ENCODE data around the gene TINAGL1.

Gene TINAGL1

DNA sequence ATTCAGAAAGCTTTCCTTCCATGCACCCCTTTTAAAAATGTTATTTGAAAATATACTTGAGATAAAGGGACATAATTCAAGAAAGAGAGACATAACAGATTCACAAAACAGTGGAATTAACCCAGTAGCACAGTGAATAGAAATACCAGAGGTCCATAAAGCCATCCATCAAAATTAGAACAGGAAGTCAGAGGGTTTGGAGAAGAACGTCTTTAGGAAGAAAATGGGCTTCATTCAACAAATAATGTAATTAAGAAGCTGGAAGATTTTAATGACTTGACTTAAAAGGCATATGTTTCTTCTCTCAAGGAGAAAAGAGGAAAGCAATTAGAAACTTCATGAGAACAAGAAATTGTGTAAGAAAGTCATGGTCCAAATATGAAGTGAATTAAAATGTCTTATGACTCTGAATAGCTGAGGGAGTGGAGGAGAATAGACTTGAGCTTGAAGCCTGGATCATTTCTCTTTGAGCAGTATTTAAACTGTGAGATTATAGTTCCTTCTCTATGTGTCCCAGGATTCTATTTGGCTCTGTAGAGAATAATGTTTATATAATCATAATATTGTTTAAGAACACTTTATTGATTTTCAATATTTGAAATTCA lies 33.3 kb downstream of the TINAGL1 start:
- no peak for DNase-seq

DNA sequence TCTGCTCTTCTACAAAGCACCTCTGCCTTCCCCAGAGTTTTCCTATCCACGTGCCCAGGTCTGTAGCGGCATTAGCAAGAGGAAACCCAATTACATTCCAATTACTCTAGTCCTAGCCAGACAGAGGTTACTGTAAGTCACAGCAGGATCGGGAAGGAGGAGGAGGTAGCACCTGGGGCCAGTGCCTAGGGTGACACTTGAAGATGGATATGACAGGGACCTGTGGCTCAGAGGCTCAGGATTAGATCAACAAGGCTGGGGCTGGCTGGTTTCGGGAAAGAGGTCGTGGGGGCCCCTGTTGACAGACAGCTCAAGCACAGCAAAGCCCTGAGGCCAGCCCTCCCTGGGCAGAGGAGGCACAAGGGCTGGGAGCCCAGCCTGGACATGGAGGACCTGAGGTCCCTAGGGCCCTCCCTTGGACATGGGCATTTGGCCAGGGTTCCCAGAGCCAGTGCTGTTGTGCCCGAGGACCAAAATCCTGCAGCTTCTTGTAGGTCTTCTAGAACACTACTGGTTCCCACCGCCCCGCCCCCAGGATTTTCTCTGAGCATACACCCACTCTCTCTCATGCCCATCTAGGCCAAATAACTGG lies 38.2 kb downstream of the TINAGL1 start:
- DNase-seq, result no peak

DNA sequence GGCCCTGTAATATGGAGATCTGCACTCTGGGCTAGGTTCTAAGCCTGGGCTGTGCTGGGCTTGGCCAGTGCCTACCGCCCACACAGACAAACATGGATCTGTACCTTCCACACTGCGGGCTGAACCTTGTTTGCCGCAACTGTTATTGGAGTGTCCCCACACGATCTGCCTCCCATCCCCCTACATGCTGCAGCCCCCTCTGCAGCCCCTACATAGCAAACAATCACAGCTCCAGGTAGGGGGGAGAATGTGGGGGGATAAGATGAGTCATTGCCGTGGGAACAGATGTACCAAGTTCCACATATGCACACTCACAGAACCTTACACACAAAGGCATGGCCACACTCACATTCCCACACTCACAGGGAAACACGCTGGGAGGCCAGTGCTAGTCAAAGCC lies 39.1 kb downstream of the TINAGL1 start:
- DNase-seq, result no peak

DNA sequence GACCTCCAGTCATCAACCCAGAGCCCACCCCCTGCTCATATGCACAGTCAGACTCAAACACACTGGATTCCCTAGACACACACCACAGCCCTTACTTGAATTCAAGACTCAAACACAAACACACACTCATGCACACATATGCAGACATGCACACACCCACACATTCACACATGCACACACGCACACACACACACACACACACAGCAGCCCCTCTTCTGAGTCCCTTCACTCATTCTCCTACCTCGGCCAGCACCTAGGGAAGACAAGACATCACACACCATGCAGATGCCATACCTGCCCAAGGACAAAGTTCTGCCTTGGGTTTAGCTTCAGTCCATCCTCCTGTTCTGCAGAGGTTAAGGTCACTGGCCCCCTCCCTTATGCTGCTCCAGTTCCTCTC lies 39.6 kb downstream of the TINAGL1 start:
- DNase-seq, result no peak

DNA sequence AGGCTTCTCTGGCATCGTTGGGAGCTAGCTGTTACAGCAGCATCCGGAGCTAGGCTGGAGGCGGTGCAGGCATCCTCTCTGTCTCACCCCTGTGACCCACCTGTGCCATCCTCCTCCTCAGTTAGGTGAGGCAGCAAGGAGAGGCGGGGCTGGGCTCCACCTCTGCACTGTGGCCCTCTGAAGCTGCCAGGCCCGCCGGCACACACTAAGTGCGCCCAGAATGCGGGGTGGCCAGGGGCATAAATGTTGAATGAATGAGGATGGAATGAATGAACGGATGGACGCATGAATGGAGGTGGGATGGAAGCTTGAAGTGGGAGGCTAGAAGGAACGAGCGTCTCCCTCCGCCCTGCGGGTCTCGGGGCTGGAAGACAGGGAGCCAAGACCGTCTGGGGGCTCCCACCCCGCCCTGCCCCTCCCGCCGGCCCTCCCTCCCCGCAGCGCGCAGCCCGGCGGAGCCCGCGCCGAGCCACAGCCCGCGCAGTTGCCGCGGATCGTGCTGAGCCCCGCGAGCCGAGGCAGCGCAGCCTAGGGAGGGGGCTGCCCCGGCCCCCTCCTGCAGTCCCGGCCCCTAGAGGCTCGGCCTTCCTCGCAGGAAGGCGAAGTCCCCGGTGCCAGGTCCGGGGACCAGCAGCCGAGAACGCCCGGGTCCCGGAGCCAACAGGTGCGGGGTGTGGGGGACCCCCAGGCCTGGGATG lies 41.1 kb downstream of the TINAGL1 start, which contains the start of gene HCRTR1:
TSS of gene HCRTR1 (plus strand) at position 472 of the 698 bp plus-strand sequence. CDS start 1,504 bp downstream, outside the sequence.
- DNase-seq, result no peak

DNA sequence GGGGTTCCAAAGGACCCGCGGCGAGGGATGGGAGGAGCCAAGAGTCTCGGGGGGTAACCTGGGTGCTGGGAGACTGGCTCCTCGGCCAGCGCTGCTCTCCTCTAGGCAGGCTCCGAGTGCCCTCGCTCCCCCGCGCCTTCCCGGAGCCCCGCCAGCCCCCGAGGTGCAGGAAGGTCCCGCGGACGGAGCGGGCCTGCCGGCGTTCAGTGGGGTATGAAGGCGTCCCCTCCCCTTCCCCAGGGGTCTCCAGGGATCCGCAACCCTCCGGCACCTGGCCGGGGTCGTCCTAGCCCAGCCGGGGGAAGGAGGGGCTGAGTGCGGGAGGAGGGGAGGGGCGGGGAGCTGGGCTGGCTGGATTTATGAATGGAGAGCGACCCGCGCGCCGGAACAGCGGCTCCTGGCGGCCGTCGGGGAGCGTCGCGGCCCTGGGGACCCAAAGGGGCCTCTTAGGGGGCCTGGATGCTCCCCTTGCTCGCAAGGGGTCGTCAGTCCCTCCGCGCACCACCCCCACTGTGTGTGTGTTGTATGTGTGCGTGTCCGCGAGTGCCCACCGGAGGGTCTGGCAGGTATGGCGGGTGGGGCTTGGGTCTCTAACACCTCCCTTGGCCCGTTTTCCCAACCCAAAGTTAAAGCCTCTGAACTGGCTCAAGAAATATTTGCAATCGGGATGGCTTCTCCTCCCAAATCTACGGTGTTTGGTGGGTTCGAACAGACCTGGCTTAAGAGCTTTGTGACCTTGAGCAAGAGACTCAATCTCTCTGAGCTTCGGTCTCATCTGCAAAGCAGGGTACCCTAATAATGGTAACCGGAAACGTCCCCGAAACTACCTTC lies 41.8 kb downstream of the TINAGL1 start:
- peak; percentile 38 to 48 for DNase-seq

DNA sequence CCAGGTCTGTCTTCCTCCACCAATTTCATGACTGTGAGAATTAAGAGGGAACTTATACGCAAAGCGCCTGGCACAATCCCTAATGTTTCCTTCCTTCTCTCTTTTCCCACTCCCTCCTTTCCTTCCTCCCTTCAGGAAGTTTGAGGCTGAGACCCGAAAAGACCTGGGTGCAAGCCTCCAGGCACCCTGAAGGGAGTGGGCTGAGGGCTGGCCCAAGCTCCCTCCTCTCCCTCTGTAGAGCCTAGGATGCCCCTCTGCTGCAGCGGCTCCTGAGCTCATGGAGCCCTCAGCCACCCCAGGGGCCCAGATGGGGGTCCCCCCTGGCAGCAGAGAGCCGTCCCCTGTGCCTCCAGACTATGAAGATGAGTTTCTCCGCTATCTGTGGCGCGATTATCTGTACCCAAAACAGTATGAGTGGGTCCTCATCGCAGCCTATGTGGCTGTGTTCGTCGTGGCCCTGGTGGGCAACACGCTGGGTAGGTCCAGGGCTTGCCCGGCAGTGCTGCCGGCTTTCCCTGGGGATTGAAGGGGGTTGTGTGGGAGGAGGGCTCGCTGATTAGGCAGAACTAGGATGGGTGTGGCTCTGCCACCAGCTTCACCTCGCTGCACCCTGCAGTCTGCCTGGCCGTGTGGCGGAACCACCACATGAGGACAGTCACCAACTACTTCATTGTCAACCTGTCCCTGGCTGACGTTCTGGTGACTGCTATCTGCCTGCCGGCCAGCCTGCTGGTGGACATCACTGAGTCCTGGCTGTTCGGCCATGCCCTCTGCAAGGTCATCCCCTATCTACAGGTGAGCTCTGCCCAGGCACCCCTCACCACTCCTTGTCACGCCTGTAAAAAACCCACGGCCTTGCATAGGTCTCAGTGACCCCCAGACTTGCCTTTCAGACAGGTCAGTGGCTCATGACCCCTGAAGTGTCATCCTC lies 42.9 kb downstream of the TINAGL1 start:
- no peak for DNase-seq

DNA sequence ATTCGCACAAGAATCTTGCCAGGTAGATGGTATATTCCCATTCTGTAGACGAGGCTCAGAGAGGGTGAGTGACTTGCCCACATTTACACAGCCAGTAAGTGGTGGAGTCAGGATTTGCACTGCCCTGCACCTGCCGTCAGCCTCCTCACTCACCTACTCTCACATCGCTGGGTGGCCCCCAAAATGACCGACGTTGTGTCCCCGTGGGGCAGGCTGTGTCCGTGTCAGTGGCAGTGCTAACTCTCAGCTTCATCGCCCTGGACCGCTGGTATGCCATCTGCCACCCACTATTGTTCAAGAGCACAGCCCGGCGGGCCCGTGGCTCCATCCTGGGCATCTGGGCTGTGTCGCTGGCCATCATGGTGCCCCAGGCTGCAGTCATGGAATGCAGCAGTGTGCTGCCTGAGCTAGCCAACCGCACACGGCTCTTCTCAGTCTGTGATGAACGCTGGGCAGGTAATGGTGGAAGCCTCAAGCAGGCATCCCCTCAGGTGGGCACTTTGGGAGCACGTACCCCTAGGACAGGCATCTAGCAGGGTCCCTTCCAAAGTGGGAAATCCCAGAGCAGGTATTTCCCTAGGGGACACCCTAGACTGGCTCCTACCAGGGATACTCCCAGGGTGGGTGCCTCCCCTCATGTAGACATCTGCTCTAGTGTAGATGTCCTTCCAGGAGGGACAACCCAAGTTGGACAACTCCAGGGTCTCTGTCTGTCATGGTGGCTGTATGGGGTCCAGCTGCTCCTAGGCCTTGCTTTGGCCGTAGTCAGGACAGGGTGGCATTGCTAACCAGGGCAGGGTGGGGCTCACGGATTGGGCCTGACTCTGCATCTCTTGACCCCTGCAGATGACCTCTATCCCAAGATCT lies 44.5 kb downstream of the TINAGL1 start:
- no peak for DNase-seq

DNA sequence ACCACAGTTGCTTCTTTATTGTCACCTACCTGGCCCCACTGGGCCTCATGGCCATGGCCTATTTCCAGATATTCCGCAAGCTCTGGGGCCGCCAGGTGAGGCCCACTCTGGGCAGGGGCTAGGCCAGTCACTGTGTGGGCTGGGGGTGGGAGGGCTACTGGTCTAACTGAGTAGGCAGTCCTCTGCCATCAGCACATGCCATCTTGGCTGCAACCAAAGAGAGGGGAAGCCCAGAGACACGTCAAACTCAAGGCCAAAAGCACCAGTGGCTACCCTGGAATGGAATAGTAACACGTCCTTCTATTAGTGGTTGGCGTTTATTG lies 45.1 kb downstream of the TINAGL1 start:
- DNase-seq, result no peak

DNA sequence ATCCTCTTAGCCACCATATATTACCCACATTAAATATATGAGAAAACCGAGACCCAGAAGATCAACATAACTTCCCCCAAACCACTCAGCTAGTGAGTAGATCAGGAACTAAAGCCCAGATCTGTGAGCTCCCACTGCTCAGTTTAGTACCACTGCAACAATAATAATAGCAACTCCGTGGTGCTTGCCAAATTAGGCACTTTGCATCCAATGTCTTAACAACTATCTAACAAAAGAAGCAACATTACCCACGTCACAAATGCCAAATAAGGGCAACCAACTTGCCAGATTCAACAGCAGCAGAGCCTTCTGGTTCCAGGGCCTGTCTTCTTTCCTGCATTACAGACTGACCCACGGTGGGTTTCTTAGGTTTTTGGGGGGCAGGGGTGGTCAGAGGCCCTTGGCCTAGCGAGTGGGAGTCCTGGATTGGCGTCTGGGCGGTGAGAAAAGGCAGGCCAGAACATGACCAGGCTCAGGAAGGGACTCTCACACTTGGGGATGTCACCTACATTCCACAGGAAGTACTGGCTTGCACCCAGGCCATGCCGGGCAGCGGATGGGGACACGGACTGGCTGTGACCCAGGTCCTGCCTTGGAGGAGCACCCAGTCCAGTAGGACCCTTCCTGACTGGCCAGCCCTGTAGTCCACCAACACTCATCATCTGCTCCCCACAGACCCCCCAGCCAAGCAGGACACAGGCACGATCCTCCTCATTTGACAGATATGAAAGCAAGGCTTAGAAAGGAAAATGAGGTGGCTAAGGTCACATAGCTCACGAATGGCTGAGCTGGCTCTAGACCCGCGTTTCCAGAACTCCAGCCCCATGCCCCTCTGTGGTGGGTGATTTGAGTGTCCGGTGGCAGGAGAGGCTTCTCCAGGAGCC lies 45.8 kb downstream of the TINAGL1 start:
- DNase-seq, result no peak

DNA sequence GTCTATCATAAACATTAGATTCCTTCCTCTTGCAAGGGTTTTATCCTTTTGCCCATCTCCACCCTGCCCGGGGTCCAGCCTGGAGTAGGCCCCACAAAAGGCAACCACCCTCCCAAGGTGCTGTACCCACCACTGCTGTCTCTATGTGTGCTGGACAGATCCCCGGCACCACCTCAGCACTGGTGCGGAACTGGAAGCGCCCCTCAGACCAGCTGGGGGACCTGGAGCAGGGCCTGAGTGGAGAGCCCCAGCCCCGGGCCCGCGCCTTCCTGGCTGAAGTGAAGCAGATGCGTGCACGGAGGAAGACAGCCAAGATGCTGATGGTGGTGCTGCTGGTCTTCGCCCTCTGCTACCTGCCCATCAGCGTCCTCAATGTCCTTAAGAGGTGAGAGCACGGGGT lies 47.0 kb downstream of the TINAGL1 start:
- no peak for DNase-seq

DNA sequence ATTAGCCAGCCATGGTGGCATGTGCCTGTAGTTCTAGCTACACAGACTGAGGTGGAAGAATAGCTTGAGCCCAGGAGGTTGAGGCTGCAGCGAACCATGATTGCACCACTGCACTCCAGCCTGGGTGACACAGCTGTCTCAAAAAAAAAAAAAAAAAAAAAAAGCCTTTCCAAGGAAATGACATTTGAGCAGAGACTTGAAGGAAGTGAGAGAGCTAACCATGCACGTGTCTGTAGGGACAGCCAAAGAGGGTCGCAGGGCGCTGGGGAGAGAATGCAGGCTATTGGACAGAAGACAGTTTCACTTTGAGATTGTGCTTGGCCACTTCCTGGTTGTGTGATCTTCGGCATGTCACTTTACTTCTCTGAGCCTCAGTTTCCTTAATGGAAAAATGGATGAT lies 48.0 kb downstream of the TINAGL1 start:
- DNase-seq, result no peak

DNA sequence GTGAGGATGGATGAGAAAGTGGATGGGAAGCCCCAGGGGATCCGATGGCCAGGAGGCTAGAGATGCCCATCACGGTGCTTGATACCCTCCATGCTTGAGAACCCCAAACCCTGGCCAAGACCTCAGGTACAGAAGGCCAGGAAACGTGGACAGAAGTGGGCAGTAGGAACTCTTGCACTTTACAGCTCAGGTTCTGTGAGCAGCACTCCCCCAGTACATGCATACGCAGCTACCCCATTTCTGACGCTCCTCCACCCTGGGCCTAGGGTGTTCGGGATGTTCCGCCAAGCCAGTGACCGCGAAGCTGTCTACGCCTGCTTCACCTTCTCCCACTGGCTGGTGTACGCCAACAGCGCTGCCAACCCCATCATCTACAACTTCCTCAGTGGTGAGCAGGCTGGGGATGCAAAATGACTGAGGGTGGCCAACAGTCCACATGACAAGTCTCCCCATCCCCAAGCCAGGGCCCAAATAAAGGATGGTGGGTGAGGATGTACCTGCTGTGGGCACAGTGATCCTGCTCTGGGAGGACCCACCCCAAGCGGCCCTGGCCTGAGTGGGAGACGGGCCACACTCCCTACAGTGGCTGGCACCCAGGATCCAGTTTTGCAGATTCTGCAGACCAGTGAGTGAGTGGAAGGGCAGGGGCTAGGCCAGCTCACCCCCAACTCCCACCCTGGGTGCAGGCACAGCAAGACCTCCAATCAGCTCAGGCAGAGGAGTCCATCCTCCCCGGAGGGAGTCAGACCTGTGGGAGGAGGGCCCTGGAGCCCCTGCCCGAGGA lies 48.6 kb downstream of the TINAGL1 start:
- no peak for DNase-seq

DNA sequence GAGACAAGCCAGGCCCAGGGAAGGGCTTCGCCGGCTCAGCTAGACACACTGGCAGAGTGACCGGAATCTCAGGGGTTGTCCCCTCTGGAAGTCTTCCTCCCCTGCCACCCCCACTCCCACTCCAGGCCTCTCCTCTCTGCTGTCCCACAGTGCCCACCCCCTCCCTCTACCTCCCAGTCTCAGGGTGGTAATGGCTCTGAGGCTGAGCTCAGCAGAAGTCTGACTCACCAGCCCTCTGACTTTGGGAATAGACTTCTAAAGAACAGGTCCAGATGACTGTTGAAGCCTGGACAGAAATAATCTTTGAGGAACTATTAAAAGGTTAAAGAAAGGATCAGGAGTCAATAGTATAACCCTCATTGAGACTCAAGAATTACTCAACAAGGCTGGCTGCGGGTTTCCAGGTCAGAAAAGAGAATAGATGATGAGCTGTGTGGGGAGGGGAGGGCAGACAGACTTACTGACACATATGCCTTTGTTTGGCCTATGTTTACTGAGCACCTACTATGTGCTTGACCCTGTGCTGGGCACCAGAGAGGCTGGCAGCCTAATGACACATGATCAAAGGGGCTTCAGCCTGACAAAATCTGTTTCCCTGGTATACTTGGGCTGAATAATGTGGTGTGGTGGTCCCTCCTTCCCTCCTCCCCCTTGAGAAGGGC lies 49.4 kb downstream of the TINAGL1 start:
- no peak for DNase-seq

DNA sequence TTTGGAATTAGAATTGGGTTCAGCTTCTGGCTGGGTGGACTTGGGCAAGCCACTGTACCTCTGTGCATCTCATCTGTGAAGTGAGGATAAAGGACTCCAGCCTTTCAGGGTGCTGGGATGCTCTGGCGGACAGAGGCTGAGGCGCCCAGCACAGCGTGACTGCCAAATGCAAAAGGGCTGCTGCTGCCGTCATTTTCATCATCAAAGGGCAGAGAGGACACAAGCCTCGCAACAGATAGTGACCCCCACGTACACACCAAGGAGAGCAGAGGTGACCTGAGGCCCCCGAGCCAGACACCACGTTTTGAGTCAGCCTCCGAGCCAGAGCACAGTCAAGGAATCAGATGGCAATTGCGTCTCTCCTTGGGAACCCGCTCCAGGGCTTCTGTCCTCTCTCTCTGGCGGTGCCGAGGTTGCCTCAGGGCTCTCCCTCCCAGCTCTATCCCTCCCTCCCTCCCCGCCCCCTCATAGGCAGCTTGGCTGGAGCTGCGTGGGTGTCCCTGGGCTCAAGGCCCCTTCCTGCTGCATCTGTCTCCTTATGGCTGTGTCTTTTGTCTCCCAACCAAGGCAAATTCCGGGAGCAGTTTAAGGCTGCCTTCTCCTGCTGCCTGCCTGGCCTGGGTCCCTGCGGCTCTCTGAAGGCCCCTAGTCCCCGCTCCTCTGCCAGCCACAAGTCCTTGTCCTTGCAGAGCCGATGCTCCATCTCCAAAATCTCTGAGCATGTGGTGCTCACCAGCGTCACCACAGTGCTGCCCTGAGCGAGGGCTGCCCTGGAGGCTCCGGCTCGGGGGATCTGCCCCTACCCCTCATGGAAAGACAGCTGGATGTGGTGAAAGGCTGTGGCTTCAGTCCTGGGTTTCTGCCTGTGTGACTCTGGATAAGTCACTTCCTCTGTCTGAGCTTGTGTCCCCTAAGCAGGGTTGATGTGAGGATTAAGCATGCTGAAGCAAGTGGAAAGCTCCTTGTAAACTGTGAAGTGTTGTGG lies 50.2 kb downstream of the TINAGL1 start:
- no peak for DNase-seq

DNA sequence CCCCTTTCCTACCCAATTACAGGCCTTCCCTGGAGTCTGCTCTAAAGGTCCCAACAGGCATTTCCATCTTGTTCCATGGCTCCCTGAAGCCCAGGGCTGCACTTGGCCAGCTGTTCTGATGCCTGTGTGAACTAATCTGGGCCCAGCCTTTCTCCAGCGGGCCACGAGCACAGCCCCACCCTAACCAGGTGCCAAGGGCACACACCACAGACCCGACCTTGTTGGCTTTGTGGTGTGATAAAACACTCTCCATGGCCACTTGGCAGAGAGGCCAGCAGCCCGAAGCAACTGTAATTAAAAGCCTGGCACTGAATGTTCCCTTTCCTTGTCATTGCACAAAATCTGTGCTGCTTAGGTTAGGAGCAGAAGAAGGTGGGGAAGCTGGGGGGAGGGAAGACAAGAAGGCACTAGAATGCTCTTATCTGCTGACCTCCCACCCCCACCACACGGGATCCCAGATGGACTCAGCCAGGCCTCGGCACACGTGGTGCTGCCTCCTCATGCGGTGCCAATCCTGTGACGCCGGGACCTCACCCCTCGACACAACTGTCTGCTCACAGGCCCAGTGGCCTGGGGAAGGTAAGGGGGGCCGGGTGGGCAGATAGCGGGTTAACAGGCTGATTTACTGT lies 51.1 kb downstream of the TINAGL1 start:
- DNase-seq, result no peak

DNA sequence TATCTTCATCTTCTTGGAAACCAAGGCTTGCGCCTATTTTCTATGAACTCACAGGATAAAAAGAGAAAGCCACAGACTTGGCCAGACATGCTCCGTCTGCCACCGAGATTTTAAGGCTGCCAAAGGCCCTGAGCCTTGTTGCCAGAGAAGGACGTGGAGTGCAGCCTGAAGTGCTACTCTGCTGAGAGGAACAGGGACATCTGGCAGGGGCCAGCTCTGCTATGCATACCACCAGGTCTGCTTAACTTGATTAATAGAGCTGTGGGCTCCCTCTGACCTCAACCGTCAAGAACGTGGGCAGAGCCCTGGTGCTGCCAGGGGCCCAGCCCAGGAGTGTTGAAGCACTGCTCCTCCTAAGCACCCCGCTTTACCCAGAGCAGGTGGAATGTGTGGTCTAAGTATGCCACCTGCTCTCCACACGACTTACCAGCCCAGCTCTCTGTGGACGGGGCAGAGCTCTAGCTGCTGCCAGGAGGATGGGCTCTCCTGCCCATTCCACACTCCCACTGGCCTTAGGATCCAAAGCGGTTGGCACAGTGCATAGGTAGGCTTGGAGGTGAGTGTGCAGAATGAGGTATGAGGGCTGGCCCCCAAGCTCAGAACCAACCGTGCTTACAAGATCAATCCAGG lies 51.7 kb downstream of the TINAGL1 start:
- no peak for DNase-seq

Data from Kasumi-1 (cell line).